ENCODE data around the gene CCDC170. TPM values are rescaled to one million over a fixed set of nuclear protein-coding genes. Genes with fewer than 3 reads are reported as not detected.

CCDC170 gene
- total and polyA plus RNA-seq, 2 of the 8 experiments (the other 6 are each of a cell fraction or from before 2014, with no cell fraction given) = 0.06 to 0.09 TPM

DNA sequence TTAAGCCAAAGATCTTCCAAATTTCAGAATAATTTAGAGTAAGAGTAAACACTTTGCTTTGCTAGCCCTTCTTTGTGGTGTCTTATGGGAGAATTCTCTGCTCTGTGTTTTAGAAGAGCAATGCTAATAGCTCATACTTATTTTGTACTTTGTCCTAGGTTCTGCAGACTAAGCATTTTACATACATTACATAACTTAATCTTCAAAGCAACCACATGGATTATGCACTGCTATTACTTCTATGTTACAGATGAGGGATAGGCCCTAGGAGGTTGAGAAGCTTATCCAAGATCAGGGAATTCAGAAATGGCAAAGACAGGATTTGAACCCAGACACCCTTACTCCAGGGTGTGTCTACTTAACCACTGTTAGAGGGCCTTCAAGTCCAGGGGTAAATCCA, 9.8 kb upstream of the CCDC170 start:
- Histone ChIP-seq H2AK5ac (ENCODE audit: low read depth, low read length) (no peak overlapping the region), H3K36me3 (ENCODE audit: control insufficient read depth in 2 of 4, insufficient read depth in 4 of 4, low read length in 3 of 4) (no peaks in the 10 kb centered on the region), H2BK12ac (ENCODE audit: low read depth, low read length) (no peak overlapping the region), H3K79me2 (ENCODE audit: control insufficient read depth in 1 of 2, insufficient read depth in 2 of 2, low read length in 2 of 2) (no peaks in the 10 kb centered on the region), H3K23ac (ENCODE audit: insufficient read length) (no peak overlapping the region), H3K56ac (replicated peaks; ENCODE audit: insufficient read length, low read depth, low read length) (no peak overlapping the region), H3K4ac (replicated peaks; ENCODE audit: insufficient read length, low read depth, low read length) (no peak overlapping the region), H3K23me2 (ENCODE audit: low read depth, low read length) (no peaks in the 10 kb centered on the region), H4K20me1 (replicated peaks in 1 of 2; ENCODE audit: control insufficient read depth in 1 of 2, insufficient read depth in 2 of 2, low read length in 2 of 2) (no peaks in the 10 kb centered on the region), H3K4me2 (ENCODE audit: insufficient read depth in 1 of 2, low read depth in 2 of 2, low read length in 2 of 2) (no peak overlapping the region), H3K4me3 (ENCODE audit: extremely low read depth in 1 of 4, insufficient read depth in 2 of 4, low read depth in 3 of 4, low read length in 4 of 4) (no peak overlapping the region), H2BK120ac (replicated peaks; ENCODE audit: low read depth, low read length) (no peak overlapping the region), H4K91ac (replicated peaks; ENCODE audit: insufficient read length, low read length) (no peak overlapping the region), H3K4me1 (replicated peaks in 1 of 4; ENCODE audit: control insufficient read depth in 3 of 4, insufficient read depth in 4 of 4, low read length in 3 of 4) (no peaks in the 10 kb centered on the region), H2BK5ac (ENCODE audit: low read depth, low read length) (no peak overlapping the region), H3K27me3 (replicated peaks in 1 of 4; ENCODE audit: control insufficient read depth in 3 of 4, extremely low read depth in 1 of 4, insufficient read depth in 3 of 4, low read length in 3 of 4) (no peaks in the 10 kb centered on the region), H2AFZ (ENCODE audit: low read length) (no peak overlapping the region), H3K79me1 (ENCODE audit: low read depth, low read length) (no peaks in the 10 kb centered on the region), H4K5ac (ENCODE audit: insufficient read length, low read depth, low read length) (no peak overlapping the region), H2BK15ac (ENCODE audit: low read length) (no peak overlapping the region), H3K14ac (ENCODE audit: insufficient read length) (no peak overlapping the region), H3K9me3 (ENCODE audit: insufficient read depth in 2 of 2, low read depth in 1 of 2, low read length in 1 of 2) (no peaks in the 10 kb centered on the region), H3K18ac (ENCODE audit: extremely low read depth, low read length) (no peak overlapping the region), H3K9ac (replicated peaks in 1 of 4; ENCODE audit: extremely low read depth in 1 of 4, low read depth in 3 of 4, low read length in 3 of 4) (no peak overlapping the region), H3K27ac (ENCODE audit: low read depth, low read length) (no peak overlapping the region), H4K8ac (ENCODE audit: extremely low read depth, insufficient read depth, low read length) (no peak overlapping the region), H2BK20ac (ENCODE audit: low read length) (no peak overlapping the region)
- ChIA-PET CTCF (ENCODE audit: partially characterized antibody) (interaction anchor here (0.6 kb wide), 1 partner anchor 560 kb away, joined by 3 read pairs; no protein-coding TSS in a partner anchor), POLR2A (ENCODE audit: partially characterized antibody) (no interaction called here)
- FAIRE-seq = no peak
- no peak for DNase-seq (ENCODE audit: low read depth in 1 of 2, low spot score in 2 of 2)
- no peak for TF ChIP-seq ATF3 (IDR thresholded peaks at IDR 0.05; ENCODE audit: insufficient read depth, low read depth, low read length)
- no peak for TF ChIP-seq CREB1 (IDR thresholded peaks at IDR 0.05)
- TF ChIP-seq EZH2 (IDR thresholded peaks at IDR 0.05; ENCODE audit: low read depth, low read length, severe bottlenecking) = no peak
- no peak for TF ChIP-seq KDM4A (IDR thresholded peaks at IDR 0.05; ENCODE audit: low read depth, low read length, severe bottlenecking)
